Activated T-helper 2 cell treated with anti-CD3 and anti-CD28 coated beads, Interferon-gamma antibody, Interleukin-2, Interleukin-4, amounts not matched to agents 10 μg/mL and 5 μg/mL and 100 μg/mL, durations not matched to agents 14 hours and 24 hours and 36 hours (primary cell): ENCODE data around the gene PSMD5. TPM values are rescaled to one million over a fixed set of nuclear protein-coding genes. Genes with fewer than 3 reads are reported as not detected.

ENCODE experiments used
- DNase-seq: peaks from one replicate; pipeline ENCODE4 v3.0.0; 2021; ENCODE audit warnings: low spot score
- H3K27ac Mint-ChIP-seq: one replicate; pipeline ENCODE4 v1.8.0; 2021; ENCODE audit warnings: mixed read lengths
- H3K27me3 Mint-ChIP-seq: one replicate; pipeline ENCODE4 v1.8.0; 2021; ENCODE audit warnings: low read depth, mixed read lengths
- H3K36me3 Mint-ChIP-seq: one replicate; pipeline ENCODE4 v1.8.0; 2021; ENCODE audit warnings: low read depth, mixed read lengths
- H3K4me1 Mint-ChIP-seq: one replicate; pipeline ENCODE4 v1.8.0; 2021; ENCODE audit warnings: low read depth, mixed read lengths
- H3K4me3 Mint-ChIP-seq: one replicate; pipeline ENCODE4 v1.8.0; 2021; ENCODE audit warnings: low read depth, mild to moderate bottlenecking, moderate library complexity, mixed read lengths
- H3K9me3 Mint-ChIP-seq: one replicate; pipeline ENCODE4 v1.8.0; 2021; ENCODE audit warnings: mixed read lengths
- intact Hi-C: fragments of 100-400 bp; cut with micrococcal nuclease; formaldehyde crosslinking; loops from one replicate; pipeline ENCODE4 v1.15.1; 2023
- total RNA-seq: library from RNA; stranded (reverse); gene quantifications from 2 replicates; pipeline ENCODE4 v1.2.3, GENCODE V29; 2022

PSMD5 gene
- total RNA-seq, 1 donor from 2014 or later, result 67.9 TPM

DNA sequence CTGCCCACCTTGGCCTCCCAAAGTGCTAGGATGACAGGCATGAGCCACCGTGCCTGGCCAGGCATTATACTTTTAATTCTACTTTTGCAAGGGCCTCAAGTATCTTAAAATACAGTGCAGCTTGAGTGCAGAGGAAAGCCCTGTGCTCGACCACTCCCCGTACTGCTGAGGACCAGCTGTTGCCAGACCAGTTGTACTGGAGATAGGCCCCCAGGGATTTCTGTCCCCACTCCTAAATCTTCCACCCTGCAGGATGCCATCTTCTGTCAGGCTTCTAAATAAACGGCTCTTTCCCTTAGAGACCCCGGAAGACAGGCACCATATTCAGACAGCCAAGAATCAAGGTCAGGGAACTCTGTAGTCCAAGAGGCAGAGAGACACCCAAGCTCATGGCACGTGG lies 16.6 kb upstream of the PSMD5 start:
- no peak for DNase-seq
- Mint-ChIP-seq H3K4me3 (no peak overlapping the region), H3K4me1 (peaks cover 8% of the 10 kb centered on the region), H3K36me3 (peaks cover 95% of the 10 kb centered on the region), H3K9me3 (no peaks in the 10 kb centered on the region), H3K27me3 (no peaks in the 10 kb centered on the region), H3K27ac (no peak overlapping the region)
- intact Hi-C loops, result no loop called here

DNA sequence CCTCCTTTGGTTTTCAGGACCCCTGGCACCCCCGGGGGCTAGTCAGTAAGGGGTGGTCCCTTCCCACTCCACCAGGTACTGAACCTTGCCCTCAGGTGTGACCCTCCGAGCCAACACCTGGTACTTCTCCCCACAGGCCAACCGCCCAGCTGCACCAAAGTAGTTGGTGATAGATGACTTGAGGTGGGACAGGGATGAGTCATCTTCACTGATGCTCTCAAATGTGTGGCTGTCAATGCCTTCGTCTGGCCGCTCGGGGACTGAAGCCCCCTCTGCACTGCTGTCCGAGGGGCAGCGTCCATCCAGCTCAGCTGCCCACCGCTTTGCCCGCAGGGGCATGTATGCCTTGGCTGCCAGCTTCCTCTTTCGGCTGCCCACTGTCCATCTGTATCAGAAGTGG lies 15.2 kb upstream of the PSMD5 start:
- intact Hi-C loops, result no loop called here
- no peak overlapping the region for H3K27ac Mint-ChIP-seq

DNA sequence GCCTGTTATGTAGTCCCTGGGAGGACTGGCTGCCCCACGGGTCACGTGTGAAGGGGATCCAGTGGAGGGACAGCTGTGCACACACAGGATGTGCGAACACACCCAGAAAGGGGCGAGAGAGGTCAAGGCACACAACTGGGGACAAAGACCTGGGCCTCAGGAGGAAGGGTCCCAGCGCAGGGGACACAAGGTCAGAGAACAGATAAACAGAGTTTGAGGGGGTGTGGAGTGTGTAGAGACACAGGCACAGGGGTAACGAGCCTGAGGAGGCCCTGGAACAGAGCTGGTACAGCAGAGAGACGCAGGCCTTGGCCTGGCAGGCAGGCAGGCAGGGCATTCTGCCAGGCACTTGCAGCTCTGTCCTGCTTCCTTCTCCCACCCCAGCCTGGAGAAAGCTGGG lies 14.8 kb upstream of the PSMD5 start:
- Mint-ChIP-seq H3K27me3 (no peaks in the 10 kb centered on the region), H3K4me1 (peaks cover 5% of the 10 kb centered on the region), H3K4me3 (no peak overlapping the region), H3K27ac (no peak overlapping the region), H3K36me3 (peaks cover 93% of the 10 kb centered on the region), H3K9me3 (no peaks in the 10 kb centered on the region)
- DNase-seq, result no peak
- intact Hi-C loops, result no loop called here

More for the DNA sequence above, 15.2 kb upstream of the PSMD5 start:
- no peak overlapping the region for H3K4me3 Mint-ChIP-seq
- H3K27me3 Mint-ChIP-seq, result no peaks in the 10 kb centered on the region
- peaks cover 93% of the 10 kb centered on the region for H3K36me3 Mint-ChIP-seq
- H3K4me1 Mint-ChIP-seq, result peaks cover 5% of the 10 kb centered on the region
- no peak for DNase-seq
- no peaks in the 10 kb centered on the region for H3K9me3 Mint-ChIP-seq

DNA sequence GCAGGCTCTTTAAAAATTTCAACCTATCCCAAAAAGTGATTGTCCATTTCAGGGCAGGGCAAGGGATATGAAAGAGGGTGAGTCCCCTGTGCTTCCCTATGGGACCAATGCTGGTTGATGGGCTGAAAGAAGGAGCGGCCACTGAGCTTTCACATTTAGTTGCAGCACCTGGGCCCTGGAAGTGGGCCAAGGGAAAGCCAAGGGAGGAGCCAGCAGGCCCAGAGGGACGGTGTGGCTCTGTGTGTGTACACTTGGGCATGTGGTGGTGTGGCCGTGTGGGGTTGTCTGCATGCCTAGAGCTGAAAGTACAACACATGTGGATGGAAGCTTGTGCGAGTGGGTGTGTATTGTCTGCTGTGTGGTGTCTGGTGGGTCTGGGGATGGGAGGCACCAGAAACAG lies 14.0 kb upstream of the PSMD5 start:
- Mint-ChIP-seq H3K27ac (no peak overlapping the region), H3K36me3 (peaks cover 93% of the 10 kb centered on the region), H3K9me3 (no peaks in the 10 kb centered on the region), H3K27me3 (no peaks in the 10 kb centered on the region), H3K4me3 (no peak overlapping the region), H3K4me1 (peaks cover 6% of the 10 kb centered on the region)
- DNase-seq, result no peak
- intact Hi-C loops, result no loop called here

DNA sequence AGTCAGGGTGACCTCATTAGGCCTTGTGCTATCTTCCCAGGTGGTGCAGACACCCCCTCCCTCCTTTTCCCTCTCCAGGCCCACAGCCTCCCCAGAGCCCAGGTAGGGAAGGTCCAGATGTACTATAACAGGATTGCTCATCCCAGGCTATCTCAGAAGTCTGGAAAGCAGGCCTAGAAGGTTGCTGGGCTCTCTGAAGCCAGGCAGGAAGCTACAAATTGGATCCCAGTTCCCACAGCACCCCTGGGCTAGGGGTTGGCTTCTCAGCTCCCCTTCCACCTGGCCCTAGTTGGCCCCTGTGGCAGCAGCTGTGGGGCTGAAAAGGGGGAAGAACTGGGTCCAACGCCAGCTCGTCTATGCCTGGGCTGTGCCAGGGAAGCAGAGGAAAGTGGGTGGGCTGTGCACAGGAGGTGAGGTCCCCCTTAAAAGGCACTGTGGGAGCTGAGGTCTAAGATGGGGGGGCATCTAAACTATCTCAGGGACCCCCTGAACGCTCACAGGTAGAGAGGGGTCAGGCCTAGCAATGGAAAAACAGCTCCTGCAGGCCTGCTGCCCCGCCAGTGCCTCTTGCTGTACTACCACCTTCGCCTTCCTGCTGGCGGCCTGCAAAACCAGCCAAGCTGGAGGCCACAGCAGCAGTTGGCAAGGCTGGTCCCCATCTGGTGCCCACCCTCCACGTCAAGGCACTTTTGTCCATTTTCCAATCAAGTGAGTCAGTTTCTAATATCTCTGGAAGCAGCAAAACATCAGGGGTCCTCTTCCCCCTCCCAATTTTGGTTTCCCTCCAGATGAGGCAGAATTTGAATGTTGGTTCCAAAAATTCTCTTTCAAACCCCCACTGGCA lies 13.3 kb upstream of the PSMD5 start:
- no peak for DNase-seq
- Mint-ChIP-seq H3K27me3 (no peaks in the 10 kb centered on the region), H3K36me3 (peaks cover 94% of the 10 kb centered on the region), H3K9me3 (no peaks in the 10 kb centered on the region), H3K4me1 (peaks cover 8% of the 10 kb centered on the region), H3K27ac (no peak overlapping the region), H3K4me3 (no peak overlapping the region)
- intact Hi-C loops, result no loop called here

DNA sequence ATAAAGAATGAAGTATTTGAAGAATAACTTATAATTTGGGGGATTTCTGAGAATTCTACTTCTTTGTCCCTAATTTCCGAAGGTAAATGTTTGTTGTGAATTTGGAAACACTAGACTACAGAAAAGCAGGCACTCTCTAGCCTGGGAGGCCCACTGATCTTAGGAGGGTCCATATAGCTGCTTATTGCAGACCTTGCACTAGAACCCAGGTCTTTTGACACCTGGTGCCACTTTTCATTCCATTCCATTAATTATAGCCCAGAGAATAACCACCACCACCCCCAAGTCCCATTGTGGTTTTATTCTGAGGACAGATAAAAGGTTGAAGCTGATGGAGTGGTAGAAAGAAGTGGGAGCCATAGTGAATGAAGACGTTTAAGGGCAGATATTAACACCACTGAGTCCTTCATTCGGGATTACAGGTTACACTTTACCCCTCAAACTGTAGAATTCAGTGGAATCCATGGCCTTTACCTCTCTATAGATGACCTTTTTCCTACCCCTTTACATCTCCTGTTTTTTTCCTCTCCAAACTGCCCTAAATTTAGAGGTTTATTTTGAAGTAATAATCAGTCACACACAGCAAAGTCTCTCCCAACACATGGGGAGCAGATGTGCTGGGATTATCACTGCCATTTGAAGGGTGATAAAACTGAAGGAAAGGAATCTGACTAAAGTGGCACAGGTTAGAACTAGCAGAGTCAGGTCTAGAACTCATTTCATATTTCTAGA lies 12.0 kb upstream of the PSMD5 start:
- Mint-ChIP-seq H3K36me3 (peaks cover 91% of the 10 kb centered on the region), H3K27me3 (no peaks in the 10 kb centered on the region), H3K4me3 (no peak overlapping the region), H3K4me1 (peaks cover 6% of the 10 kb centered on the region), H3K27ac (peak overlapping the region; percentile 27), H3K9me3 (no peaks in the 10 kb centered on the region)
- no peak for DNase-seq
- intact Hi-C loops, result no loop called here

DNA sequence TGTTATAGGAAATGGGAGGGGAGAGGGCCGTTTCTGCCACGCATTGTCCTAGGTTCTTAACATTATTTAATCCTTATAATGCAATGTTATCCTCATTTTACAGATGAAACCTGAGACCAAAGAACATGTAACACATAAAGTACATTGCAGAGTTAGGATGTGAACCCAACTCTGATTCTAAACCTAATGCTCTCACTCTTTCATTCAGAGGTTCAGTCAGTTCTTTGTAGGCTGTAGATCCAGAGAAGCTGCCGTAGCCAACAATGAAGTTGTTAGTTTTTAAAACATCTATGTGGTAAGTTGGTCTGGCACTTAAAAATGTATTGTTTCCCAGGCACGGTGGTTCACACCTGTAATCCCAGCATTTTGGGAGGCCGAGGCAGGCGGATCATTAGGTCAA lies 10.5 kb upstream of the PSMD5 start:
- Mint-ChIP-seq H3K27ac (no peak overlapping the region), H3K4me1 (peaks cover 8% of the 10 kb centered on the region), H3K4me3 (no peak overlapping the region), H3K9me3 (no peaks in the 10 kb centered on the region), H3K36me3 (peaks cover 88% of the 10 kb centered on the region), H3K27me3 (no peaks in the 10 kb centered on the region)
- no peak for DNase-seq
- intact Hi-C loops, result no loop called here

DNA sequence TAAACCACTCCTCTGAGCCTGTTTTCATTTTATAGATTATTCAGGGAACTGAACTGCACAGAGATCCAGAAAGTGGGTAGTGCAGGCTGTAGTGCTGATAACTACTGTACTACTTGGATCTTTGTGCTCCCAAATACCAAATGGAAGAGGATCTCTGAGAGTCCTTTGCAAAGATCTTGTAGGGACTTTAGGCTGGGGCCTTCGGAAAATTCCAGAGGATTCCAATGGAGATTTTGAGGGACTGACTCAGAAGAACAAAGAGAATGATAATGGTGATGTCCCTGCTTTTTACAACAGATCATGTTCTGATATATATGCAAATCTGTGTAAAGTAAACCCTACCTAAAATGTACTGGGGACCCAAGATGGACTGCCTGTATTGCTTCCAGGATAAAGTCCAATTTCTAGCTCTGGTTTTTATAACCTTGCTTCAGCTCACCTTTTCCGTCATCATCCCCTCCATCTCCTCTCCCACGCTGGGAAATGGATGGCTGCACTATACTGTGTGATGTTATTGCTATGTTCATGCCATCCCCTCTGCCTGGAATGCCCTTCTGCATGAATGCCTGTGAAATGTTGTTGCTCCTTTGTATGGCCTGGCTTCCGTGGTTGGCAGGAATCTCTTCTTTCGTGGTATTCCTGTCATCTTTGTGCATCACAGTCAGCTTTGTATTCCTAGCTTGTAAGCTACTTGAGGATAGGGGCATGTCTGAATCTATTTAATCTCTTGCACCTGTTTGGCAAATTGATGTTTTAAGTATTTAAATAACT lies 9.7 kb upstream of the PSMD5 start:
- no peak for DNase-seq
- Mint-ChIP-seq H3K36me3 (peaks cover 87% of the 10 kb centered on the region), H3K4me3 (no peak overlapping the region), H3K27ac (peak overlapping the region; percentile 28), H3K9me3 (no peaks in the 10 kb centered on the region), H3K4me1 (peaks cover 14% of the 10 kb centered on the region), H3K27me3 (no peaks in the 10 kb centered on the region)
- intact Hi-C loops, result no loop called here

DNA sequence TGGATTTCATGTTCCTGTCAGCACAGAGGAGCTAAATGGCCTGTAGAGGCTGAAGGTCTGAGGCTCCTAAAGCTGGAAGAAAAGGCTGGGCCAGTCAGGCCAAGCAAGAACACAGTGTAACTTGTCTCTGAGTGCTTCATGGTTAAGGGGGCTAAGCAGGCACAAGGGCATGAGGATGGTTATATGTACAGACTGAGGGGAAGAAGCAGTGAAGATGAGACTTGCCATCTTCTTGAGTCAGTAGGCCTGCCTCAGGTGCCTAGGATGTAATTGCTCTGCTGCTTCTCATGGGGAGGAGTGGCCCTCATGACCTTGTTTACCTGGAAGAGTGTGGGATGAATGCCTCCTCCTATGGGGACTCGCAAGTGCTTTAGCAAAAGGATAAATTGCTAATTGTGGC lies 8.7 kb upstream of the PSMD5 start:
- DNase-seq, result no peak
- H3K27ac Mint-ChIP-seq, result no peak overlapping the region
- peaks cover 23% of the 10 kb centered on the region for H3K4me1 Mint-ChIP-seq
- H3K36me3 Mint-ChIP-seq, result peaks cover 87% of the 10 kb centered on the region
- no peaks in the 10 kb centered on the region for H3K9me3 Mint-ChIP-seq
- intact Hi-C loops, result no loop called here
- H3K27me3 Mint-ChIP-seq, result no peaks in the 10 kb centered on the region
- H3K4me3 Mint-ChIP-seq, result no peak overlapping the region

DNA sequence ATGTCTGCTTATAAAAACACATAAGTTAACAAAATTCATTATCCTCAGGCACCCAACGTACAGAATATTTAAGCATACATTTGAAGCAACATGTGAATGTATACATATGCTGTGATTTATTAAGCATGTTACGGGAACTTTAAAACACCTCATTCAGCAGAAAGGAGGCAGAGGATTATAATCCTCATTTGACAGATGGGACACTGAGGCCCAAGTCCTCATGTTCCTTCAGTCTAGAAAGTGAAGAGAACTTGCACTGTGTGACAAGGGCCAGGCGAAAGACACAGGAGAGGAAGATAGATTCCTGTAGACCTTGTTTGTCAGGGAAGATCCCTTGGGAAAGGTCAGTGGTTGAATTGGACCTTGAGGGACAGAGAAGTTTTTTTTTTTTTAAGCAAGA lies 7.6 kb upstream of the PSMD5 start:
- Mint-ChIP-seq H3K36me3 (peaks cover 88% of the 10 kb centered on the region), H3K27me3 (no peaks in the 10 kb centered on the region), H3K9me3 (no peaks in the 10 kb centered on the region), H3K4me1 (peaks cover 34% of the 10 kb centered on the region), H3K27ac (no peak overlapping the region), H3K4me3 (no peak overlapping the region)
- intact Hi-C loops, result no loop called here
- no peak for DNase-seq

DNA sequence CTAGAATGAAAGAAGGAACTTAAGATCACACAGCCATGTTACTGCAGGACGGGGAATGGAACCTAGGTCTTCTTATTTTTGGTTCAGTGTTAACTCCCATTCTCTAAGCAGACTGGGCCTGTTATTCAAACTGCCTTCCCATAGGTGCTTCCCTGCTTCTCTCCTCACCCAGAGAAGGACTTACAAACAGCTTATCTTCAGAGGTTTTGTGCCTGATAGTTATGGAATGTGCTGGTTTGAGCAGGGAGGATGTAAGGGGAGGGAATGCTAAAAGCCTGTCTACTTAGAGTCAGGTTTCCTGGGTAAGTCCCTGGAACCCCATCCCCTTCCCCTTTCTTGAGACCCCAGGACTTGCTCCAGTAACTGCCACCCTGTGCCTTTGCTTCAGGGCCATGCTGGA lies 4.2 kb upstream of the PSMD5 start:
- Mint-ChIP-seq H3K9me3 (no peaks in the 10 kb centered on the region), H3K4me1 (peaks cover 52% of the 10 kb centered on the region), H3K27ac (peak overlapping the region; percentile 94), H3K36me3 (peaks cover 80% of the 10 kb centered on the region), H3K27me3 (no peaks in the 10 kb centered on the region), H3K4me3 (peak overlapping the region; percentile 26)
- no peak for DNase-seq
- intact Hi-C loops, result loop anchor here (10.0 kb wide), 1 partner anchor 358 kb away; the partner anchor contains the start of gene RAB14

DNA sequence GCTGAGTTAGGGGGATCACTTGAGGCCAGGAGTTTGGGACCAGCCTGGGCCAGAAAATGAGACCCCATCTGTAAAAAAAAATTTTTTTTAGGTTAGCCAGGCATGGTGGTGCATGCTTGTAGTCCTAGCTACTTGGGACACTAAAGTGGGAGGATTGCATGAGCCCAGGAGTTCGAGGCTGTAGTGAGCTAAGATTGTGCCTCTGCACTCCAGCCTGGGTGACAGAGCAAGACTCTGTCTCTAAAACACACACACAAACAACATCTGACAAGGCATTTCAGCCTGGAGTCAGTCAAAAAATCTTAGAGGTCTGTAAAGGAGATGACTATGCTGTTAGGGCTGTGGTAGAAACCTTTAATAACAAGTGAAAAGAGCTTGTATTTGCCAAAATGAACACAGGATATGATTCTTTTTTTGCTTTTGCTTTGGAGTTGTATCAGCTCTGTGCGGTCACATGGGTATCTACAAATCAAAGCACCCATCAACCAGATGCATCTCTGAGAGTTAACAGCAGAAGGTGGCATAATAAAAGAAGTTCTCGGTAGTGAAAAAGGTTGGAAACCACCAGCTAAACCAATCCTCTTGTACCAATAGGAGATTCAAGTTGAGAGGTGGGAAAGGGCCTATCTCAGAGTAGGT lies 3.6 kb upstream of the PSMD5 start:
- intact Hi-C loops, result loop anchor here (10.0 kb wide), 1 partner anchor 358 kb away; the partner anchor contains the start of gene RAB14
- no peaks in the 10 kb centered on the region for H3K9me3 Mint-ChIP-seq
- peaks cover 80% of the 10 kb centered on the region for H3K36me3 Mint-ChIP-seq
- DNase-seq, result no peak
- H3K27ac Mint-ChIP-seq, result peak overlapping the region; percentile 94
- H3K4me3 Mint-ChIP-seq, result peak overlapping the region; percentile 26
- no peaks in the 10 kb centered on the region for H3K27me3 Mint-ChIP-seq
- H3K4me1 Mint-ChIP-seq, result peaks cover 56% of the 10 kb centered on the region
